Measurements from ENCODE around the gene LDHB. TPM values are rescaled to one million over a fixed set of nuclear protein-coding genes. Genes with fewer than 3 reads are reported as not detected.

The LDHB gene
- polyA plus RNA-seq, 1 of the 3 experiments (the other 2 are of a cell fraction) = 469 TPM

DNA sequence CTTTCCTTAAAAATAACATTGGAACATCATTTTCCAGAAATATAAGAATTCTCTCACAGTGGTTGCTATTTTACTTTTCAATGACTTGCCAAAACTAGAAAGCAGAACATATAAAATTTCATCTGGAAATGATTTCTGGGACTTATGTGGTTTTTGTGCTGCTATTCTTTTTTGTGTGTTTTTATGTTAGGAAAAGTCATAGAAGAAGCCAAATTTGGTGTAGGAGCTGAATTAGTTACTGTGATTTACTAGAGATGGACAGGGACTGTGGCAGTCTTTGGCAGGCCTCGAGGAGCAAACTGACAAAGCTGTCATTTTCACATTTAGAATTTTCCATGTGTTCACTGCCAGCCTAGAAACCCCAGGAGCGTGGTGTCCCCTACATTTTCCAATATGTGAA, 38.3 kb upstream of the LDHB start:
- WGBS (ENCODE audit: low lambda C conversion rate) = 11% methylated on average over 2 of the region's 2 CpGs
- DNase-seq = no peak
- Histone ChIP-seq H3K9ac (no peak overlapping the region), H2AFZ (ENCODE audit: low read depth) (no peak overlapping the region), H4K20me1 (ENCODE audit: insufficient read depth) (no peaks in the 10 kb centered on the region), H3K36me3 (replicated peaks in 1 of 2; ENCODE audit: control insufficient read depth in 1 of 2, insufficient read depth in 2 of 2, low read length in 1 of 2) (no peaks in the 10 kb centered on the region), H3K27me3 (ENCODE audit: insufficient read depth) (no peaks in the 10 kb centered on the region; the same call in 1 of the 2 replicates), H3K27ac (ENCODE audit: low read depth in 2 of 2, low read length in 1 of 2) (no peak overlapping the region), H3K9me2 (no peaks in the 10 kb centered on the region), H3K4me2 (no peak overlapping the region), H3K79me2 (ENCODE audit: insufficient read depth) (no peaks in the 10 kb centered on the region), H3F3A (replicated peaks; ENCODE audit: insufficient read depth) (no peaks in the 10 kb centered on the region), H3K4me3 (ENCODE audit: low read depth in 2 of 2, low read length in 1 of 2) (no peak overlapping the region), H3K4me1 (ENCODE audit: control insufficient read depth in 1 of 2, insufficient read depth in 2 of 2, low read depth in 1 of 2, low read length in 1 of 2) (no peaks in the 10 kb centered on the region; a peak in 1 of 4 replicates), H3K9me3 (no peaks in the 10 kb centered on the region)
- ChIA-PET CTCF (interaction anchor here (1.0 to 6.1 kb wide), 5 partner anchors 15 to 336 kb away, joined by 3 to 143 read pairs (median 4); no protein-coding TSS in a partner anchor), POLR2A (no interaction called here)
- TF ChIP-seq FOXJ3 (CRISPR knock-in tag; IDR thresholded peaks at IDR 0.05) = no peak
- no peak for TF ChIP-seq NRF1 (IDR thresholded peaks at IDR 0.05; ENCODE audit: low read depth, low read length)
- TF ChIP-seq ELF1 (IDR thresholded peaks at IDR 0.05) = no peak
- TF ChIP-seq EP300 (IDR thresholded peaks at IDR 0.05; ENCODE audit: borderline replicate concordance in 1 of 2, low read depth in 1 of 2, low read length in 1 of 2) = no peak
- no peak for TF ChIP-seq RCOR1 (IDR thresholded peaks at IDR 0.05; ENCODE audit: low read length)
- TF ChIP-seq GABPA (IDR thresholded peaks at IDR 0.05; ENCODE audit: low read depth) = no peak
- TF ChIP-seq NFIC (IDR thresholded peaks at IDR 0.05; ENCODE audit: borderline replicate concordance) = no peak
- no peak for TF ChIP-seq SMC3 (IDR thresholded peaks at IDR 0.05; ENCODE audit: low read depth, low read length)
- TF ChIP-seq, protein P1, sequence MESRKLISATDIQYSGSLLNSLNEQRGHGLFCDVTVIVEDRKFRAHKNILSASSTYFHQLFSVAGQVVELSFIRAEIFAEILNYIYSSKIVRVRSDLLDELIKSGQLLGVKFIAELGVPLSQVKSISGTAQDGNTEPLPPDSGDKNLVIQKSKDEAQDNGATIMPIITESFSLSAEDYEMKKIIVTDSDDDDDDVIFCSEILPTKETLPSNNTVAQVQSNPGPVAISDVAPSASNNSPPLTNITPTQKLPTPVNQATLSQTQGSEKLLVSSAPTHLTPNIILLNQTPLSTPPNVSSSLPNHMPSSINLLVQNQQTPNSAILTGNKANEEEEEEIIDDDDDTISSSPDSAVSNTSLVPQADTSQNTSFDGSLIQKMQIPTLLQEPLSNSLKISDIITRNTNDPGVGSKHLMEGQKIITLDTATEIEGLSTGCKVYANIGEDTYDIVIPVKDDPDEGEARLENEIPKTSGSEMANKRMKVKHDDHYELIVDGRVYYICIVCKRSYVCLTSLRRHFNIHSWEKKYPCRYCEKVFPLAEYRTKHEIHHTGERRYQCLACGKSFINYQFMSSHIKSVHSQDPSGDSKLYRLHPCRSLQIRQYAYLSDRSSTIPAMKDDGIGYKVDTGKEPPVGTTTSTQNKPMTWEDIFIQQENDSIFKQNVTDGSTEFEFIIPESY (IDR thresholded peaks at IDR 0.05; ENCODE audit: borderline replicate concordance, low read depth) = no peak
- no peak for TF ChIP-seq JUND (IDR thresholded peaks at IDR 0.05)
- TF ChIP-seq TCF12 (IDR thresholded peaks at IDR 0.05) = no peak
- no peak for TF ChIP-seq FOSL2 (IDR thresholded peaks at IDR 0.05; ENCODE audit: borderline replicate concordance, low read depth)
- no peak for TF ChIP-seq YY1 (IDR thresholded peaks at IDR 0.05; ENCODE audit: low read depth)
- TF ChIP-seq TAF1 (IDR thresholded peaks at IDR 0.05; ENCODE audit: borderline replicate concordance, low read depth, low read length) = no peak

- H3K9me3 ChIP-seq = no peaks in the 10 kb centered on the region
- no peaks in the 10 kb centered on the region; the same call in 1 of the 2 replicates for H3K27me3 ChIP-seq (ENCODE audit: insufficient read depth)
- H4K20me1 ChIP-seq (ENCODE audit: insufficient read depth) = no peaks in the 10 kb centered on the region
- H3F3A ChIP-seq (replicated peaks; ENCODE audit: insufficient read depth) = no peaks in the 10 kb centered on the region
- DNase-seq = no peak
- H3K4me2 ChIP-seq = no peak overlapping the region
- 50% methylated on average over 1 of the region's 10 CpGs for WGBS (ENCODE audit: low lambda C conversion rate)
- H3K9ac ChIP-seq = no peak overlapping the region
- no peaks in the 10 kb centered on the region for H3K79me2 ChIP-seq (ENCODE audit: insufficient read depth)
- no peaks in the 10 kb centered on the region for H3K36me3 ChIP-seq (replicated peaks in 1 of 2; ENCODE audit: control insufficient read depth in 1 of 2, insufficient read depth in 2 of 2, low read length in 1 of 2)
- H3K4me1 ChIP-seq (ENCODE audit: control insufficient read depth in 1 of 2, insufficient read depth in 2 of 2, low read depth in 1 of 2, low read length in 1 of 2) = no peaks in the 10 kb centered on the region; a peak in 1 of 4 replicates
- H3K4me3 ChIP-seq (ENCODE audit: low read depth in 2 of 2, low read length in 1 of 2) = no peak overlapping the region
- H3K9me2 ChIP-seq = no peaks in the 10 kb centered on the region
- ChIA-PET POLR2A (no interaction called here), CTCF (interaction anchor here (2.3 kb wide), 1 partner anchor 14 kb away, joined by 11 read pairs; no protein-coding TSS in a partner anchor)
- H2AFZ ChIP-seq (ENCODE audit: low read depth) = no peak overlapping the region
- H3K27ac ChIP-seq (ENCODE audit: low read depth in 2 of 2, low read length in 1 of 2) = no peak overlapping the region
- no peak for TF ChIP-seq IRF3 (IDR thresholded peaks at IDR 0.05; ENCODE audit: low read depth, low read length)
- no peak for TF ChIP-seq SIN3A (IDR thresholded peaks at IDR 0.05; ENCODE audit: borderline replicate concordance, low read depth, low read length)
- no peak for TF ChIP-seq FOSL2 (IDR thresholded peaks at IDR 0.05; ENCODE audit: borderline replicate concordance, low read depth)
- no peak for TF ChIP-seq RCOR1 (IDR thresholded peaks at IDR 0.05; ENCODE audit: low read length)
- TF ChIP-seq RXRA (IDR thresholded peaks at IDR 0.05; ENCODE audit: borderline replicate concordance, low read depth) = no peak
- TF ChIP-seq POLR2AphosphoS5 (IDR thresholded peaks at IDR 0.05; ENCODE audit: low read depth, low read length) = no peak
- no peak for TF ChIP-seq TAF1 (IDR thresholded peaks at IDR 0.05; ENCODE audit: borderline replicate concordance, low read depth, low read length)
- TF ChIP-seq CHD2 (IDR thresholded peaks at IDR 0.05; ENCODE audit: low read length, partially characterized antibody) = no peak
- no peak for TF ChIP-seq EZH2phosphoT487 (IDR thresholded peaks at IDR 0.05; ENCODE audit: borderline replicate concordance, low read depth)
- no peak for TF ChIP-seq TCF12 (IDR thresholded peaks at IDR 0.05)
- no peak for TF ChIP-seq SMC3 (IDR thresholded peaks at IDR 0.05; ENCODE audit: low read depth, low read length)
- TF ChIP-seq GATA2 (CRISPR knock-in tag; IDR thresholded peaks at IDR 0.05) = no peak
- no peak for TF ChIP-seq YY1 (IDR thresholded peaks at IDR 0.05; ENCODE audit: low read depth)
- TF ChIP-seq, protein P2, sequence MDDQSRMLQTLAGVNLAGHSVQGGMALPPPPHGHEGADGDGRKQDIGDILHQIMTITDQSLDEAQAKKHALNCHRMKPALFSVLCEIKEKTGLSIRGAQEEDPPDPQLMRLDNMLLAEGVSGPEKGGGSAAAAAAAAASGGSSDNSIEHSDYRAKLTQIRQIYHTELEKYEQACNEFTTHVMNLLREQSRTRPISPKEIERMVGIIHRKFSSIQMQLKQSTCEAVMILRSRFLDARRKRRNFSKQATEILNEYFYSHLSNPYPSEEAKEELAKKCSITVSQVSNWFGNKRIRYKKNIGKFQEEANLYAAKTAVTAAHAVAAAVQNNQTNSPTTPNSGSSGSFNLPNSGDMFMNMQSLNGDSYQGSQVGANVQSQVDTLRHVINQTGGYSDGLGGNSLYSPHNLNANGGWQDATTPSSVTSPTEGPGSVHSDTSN (IDR thresholded peaks at IDR 0.05) = no peak
- TF ChIP-seq FOXJ3 (CRISPR knock-in tag; IDR thresholded peaks at IDR 0.05) = no peak
- no peak for TF ChIP-seq TEAD4 (IDR thresholded peaks at IDR 0.05; ENCODE audit: borderline replicate concordance, insufficient read depth)
- TF ChIP-seq MAX (IDR thresholded peaks at IDR 0.05; ENCODE audit: low read depth) = no peak
- no peak for TF ChIP-seq MEF2A (IDR thresholded peaks at IDR 0.05; ENCODE audit: borderline replicate concordance, low read depth)
Observed at GRCh38 chr12:21694660-21695059, 37.0 kb upstream of the LDHB start.

Data from SK-N-SH (cell line).